Dendritic cell treated with granulocyte-macrophage colony-stimulating factor and Interleukin-4, amounts not matched to agents 40 ng/mL and 50 ng/mL, for 4 days (primary cell): Measurements from ENCODE around the gene COL17A1.

Experiments
- H3K27ac Mint-ChIP-seq: one replicate; pipeline ENCODE4 v1.8.0; 2022; ENCODE audit warnings: mild to moderate bottlenecking, mixed read lengths
- H3K27me3 Mint-ChIP-seq: one replicate; pipeline ENCODE4 v1.8.0; 2022; ENCODE audit warnings: mild to moderate bottlenecking, mixed read lengths
- H3K36me3 Mint-ChIP-seq: one replicate; pipeline ENCODE4 v1.8.0; 2022; ENCODE audit warnings: low read depth, mixed read lengths
- H3K4me1 Mint-ChIP-seq: one replicate; pipeline ENCODE4 v1.8.0; 2022; ENCODE audit warnings: low read depth, mixed read lengths
- H3K4me3 Mint-ChIP-seq: one replicate; pipeline ENCODE4 v1.8.0; 2022; ENCODE audit warnings: mild to moderate bottlenecking, moderate library complexity, mixed read lengths
- H3K9me3 Mint-ChIP-seq: one replicate; pipeline ENCODE4 v1.8.0; 2022; ENCODE audit warnings: mixed read lengths
- intact Hi-C: fragments of 100-400 bp; cut with micrococcal nuclease; formaldehyde crosslinking; loops from one replicate; pipeline ENCODE4 v1.15.0; 2022

The COL17A1 gene

DNA sequence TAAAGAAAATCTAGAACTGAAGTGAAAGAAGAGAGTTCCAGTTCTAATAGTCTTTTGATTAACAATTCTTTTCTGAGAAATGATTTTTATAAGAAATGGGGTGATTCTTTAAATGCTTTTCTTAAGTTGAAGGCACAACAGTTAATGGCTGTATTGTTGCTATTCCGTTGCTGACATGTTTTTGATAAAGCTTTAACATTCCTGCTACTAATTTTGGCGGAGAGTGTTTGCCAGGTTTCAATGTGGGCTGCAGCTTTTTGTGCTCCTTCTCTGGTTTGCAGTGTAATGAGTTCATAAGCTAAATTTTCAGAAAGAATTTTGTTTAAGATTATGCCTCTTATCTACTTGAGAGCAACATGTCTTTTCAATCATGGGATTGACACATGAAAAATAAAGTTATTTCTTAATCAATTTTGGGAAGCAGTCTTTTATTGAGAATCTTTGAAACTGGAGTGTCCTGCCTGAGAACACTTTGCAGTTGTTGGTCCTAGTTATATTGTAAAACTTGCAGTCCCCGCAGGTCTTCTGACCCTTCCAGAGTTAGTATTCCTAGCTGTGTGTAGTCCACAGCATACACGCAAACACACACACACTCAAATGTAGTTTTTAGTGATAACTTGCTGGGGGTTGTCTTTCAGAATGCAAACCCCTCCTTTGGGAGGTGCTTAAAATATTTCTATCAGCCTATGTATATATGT, 56.7 kb downstream of the COL17A1 start:
- intact Hi-C loops, result loop anchor here (10.0 kb wide), 1 partner anchor 96 kb away; the partner anchor contains the start of gene SFR1
- Mint-ChIP-seq H3K36me3 (peaks cover 58% of the 10 kb centered on the region), H3K4me3 (no peak overlapping the region), H3K27ac (no peak overlapping the region), H3K4me1 (no peaks in the 10 kb centered on the region), H3K27me3 (no peaks in the 10 kb centered on the region), H3K9me3 (no peaks in the 10 kb centered on the region)

- no peaks in the 10 kb centered on the region for H3K9me3 Mint-ChIP-seq
- no peak overlapping the region for H3K27ac Mint-ChIP-seq
- H3K36me3 Mint-ChIP-seq, result peaks cover 62% of the 10 kb centered on the region
- intact Hi-C loops, result loop anchor here (10.0 kb wide), 1 partner anchor 97 kb away; the partner anchor contains the start of gene SFR1
- no peaks in the 10 kb centered on the region for H3K4me1 Mint-ChIP-seq
- H3K4me3 Mint-ChIP-seq, result no peak overlapping the region
- no peaks in the 10 kb centered on the region for H3K27me3 Mint-ChIP-seq
Measured at GRCh38 chr10:104028146-104028545, 57.5 kb downstream of the COL17A1 start.

GRCh38 chr10:104026762-104027161, 58.9 kb downstream of the COL17A1 start:
- H3K4me1 Mint-ChIP-seq, result no peaks in the 10 kb centered on the region
- H3K27me3 Mint-ChIP-seq, result no peaks in the 10 kb centered on the region
- H3K9me3 Mint-ChIP-seq, result no peaks in the 10 kb centered on the region
- intact Hi-C loops, result loop anchor here (10.0 kb wide), 1 partner anchor 98 kb away; the partner anchor contains the start of gene SFR1
- H3K36me3 Mint-ChIP-seq, result peaks cover 63% of the 10 kb centered on the region
- H3K27ac Mint-ChIP-seq, result no peak overlapping the region
- no peak overlapping the region for H3K4me3 Mint-ChIP-seq

DNA sequence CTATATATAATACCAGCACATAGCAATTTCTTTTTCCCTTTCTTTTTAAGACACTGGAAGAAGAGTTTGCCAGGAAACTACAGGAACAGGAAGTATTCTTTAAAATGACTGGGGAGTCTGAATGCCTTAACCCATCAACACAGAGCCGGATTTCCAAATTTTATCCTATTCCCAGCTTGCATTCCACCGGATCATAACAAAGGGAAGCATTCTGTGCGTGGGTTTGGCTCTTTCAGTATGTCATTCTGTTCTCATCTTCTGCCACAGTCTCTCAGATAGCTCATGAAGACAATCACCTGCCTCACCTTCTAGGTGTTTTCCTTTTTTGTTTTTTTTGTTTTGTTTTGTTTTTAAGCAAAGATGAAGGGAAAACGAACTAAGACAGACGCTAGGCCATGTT, 60.2 kb downstream of the COL17A1 start:
- H3K4me3 Mint-ChIP-seq, result no peak overlapping the region
- H3K27me3 Mint-ChIP-seq, result no peaks in the 10 kb centered on the region
- intact Hi-C loops, result loop anchor here (10.0 kb wide), 1 partner anchor 99 kb away; the partner anchor contains the start of gene SFR1
- no peak overlapping the region for H3K27ac Mint-ChIP-seq
- H3K4me1 Mint-ChIP-seq, result no peaks in the 10 kb centered on the region
- H3K36me3 Mint-ChIP-seq, result peaks cover 66% of the 10 kb centered on the region
- H3K9me3 Mint-ChIP-seq, result no peaks in the 10 kb centered on the region

DNA sequence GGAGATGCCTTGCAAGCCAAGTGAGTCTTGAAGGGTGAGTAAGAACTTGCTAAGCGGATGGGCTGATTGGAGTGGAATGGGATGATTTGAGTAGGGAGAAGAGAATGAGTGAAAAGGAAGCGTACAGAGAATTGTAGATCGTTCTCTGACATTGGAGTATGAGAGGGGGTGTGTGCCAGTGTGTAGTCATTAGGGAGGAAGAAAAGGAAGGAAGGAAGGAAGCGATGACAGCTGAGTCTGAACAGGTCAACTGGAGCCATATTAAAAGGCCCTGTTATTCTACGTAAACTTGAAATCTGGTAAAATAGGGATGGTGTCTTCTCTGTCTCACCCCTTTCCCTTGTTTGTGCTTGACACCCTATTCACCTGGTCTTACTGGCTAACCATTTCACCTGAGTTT, 63.7 kb downstream of the COL17A1 start:
- intact Hi-C loops, result loop anchor here (10.0 kb wide), 1 partner anchor 103 kb away; the partner anchor contains the start of gene SFR1
- H3K36me3 Mint-ChIP-seq, result peaks cover 69% of the 10 kb centered on the region
- no peaks in the 10 kb centered on the region for H3K9me3 Mint-ChIP-seq
- no peak overlapping the region for H3K27ac Mint-ChIP-seq
- H3K4me1 Mint-ChIP-seq, result no peaks in the 10 kb centered on the region
- no peak overlapping the region for H3K4me3 Mint-ChIP-seq
- no peaks in the 10 kb centered on the region for H3K27me3 Mint-ChIP-seq

DNA sequence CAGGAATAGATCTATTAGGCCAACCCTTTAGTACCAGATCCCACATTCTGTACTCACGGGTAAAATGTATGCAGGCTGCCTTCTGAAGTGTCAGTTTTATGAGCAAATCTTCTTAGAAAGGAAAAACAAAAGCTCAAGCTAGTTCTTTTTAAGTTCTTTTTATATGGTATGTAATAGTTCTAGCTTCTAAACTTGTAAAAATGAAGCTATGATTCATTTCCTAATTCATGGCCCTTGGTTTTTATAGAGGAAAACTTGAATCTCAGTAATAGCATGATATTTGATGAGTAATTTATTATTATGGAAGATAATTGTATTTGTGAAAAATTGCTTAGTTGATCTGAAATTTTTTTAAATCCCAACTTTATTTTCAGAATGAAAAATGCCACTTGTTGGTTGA, 64.4 kb downstream of the COL17A1 start:
- no peaks in the 10 kb centered on the region for H3K9me3 Mint-ChIP-seq
- intact Hi-C loops, result loop anchor here (10.0 kb wide), 1 partner anchor 104 kb away; the partner anchor contains the start of gene SFR1
- H3K4me1 Mint-ChIP-seq, result no peaks in the 10 kb centered on the region
- H3K27ac Mint-ChIP-seq, result no peak overlapping the region
- H3K27me3 Mint-ChIP-seq, result no peaks in the 10 kb centered on the region
- H3K4me3 Mint-ChIP-seq, result no peak overlapping the region
- peaks cover 70% of the 10 kb centered on the region for H3K36me3 Mint-ChIP-seq

DNA sequence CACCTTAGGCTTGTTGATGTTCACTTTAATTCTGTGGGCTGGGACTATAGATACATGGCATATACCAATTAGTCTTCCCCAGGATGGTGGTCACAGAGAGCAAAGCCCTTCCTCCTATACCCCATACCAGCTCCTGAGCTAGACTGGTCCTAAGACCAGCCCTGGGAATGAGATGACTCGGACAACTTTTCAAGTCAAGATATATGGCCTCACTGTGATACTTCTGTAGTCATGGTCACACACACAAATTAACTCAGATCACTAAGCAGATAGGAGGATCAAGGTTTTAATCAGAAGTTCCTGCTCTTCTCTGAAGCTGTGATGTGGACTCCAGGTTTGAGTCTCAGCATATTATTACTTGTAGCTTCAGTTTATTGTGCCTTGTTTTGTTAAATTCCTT, 65.7 kb downstream of the COL17A1 start:
- Mint-ChIP-seq H3K9me3 (no peaks in the 10 kb centered on the region), H3K4me1 (no peaks in the 10 kb centered on the region), H3K27ac (no peak overlapping the region), H3K4me3 (no peak overlapping the region), H3K27me3 (no peaks in the 10 kb centered on the region), H3K36me3 (peaks cover 78% of the 10 kb centered on the region)
- intact Hi-C loops, result loop anchor here (10.0 kb wide), 1 partner anchor 105 kb away; the partner anchor contains the start of gene SFR1

DNA sequence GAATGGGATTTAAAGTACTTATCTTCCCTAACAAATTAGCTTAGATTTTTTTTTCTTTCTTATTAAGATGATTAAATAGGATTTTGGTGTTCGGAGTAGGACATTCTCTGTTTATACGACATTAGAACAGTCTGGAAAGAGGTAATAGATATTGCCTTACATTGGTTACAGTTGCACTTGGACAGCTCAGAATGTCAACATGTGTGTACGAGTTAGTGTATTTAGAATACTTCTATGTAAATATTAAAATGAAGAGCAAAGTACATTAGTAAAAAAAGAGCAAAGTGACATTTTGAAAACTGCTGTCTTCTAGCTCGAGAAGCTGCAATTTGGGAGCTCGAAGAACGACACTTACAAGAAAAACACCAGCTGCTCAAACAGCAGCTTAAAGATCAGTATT, 67.2 kb downstream of the COL17A1 start:
- H3K4me1 Mint-ChIP-seq, result no peaks in the 10 kb centered on the region
- H3K9me3 Mint-ChIP-seq, result no peaks in the 10 kb centered on the region
- intact Hi-C loops, result no loop called here
- peaks cover 66% of the 10 kb centered on the region for H3K36me3 Mint-ChIP-seq
- no peaks in the 10 kb centered on the region for H3K27me3 Mint-ChIP-seq
- H3K4me3 Mint-ChIP-seq, result no peak overlapping the region
- no peak overlapping the region for H3K27ac Mint-ChIP-seq

GRCh38 chr10:104016661-104017060, 69.0 kb downstream of the COL17A1 start:
- H3K4me1 Mint-ChIP-seq, result no peaks in the 10 kb centered on the region
- no peak overlapping the region for H3K4me3 Mint-ChIP-seq
- H3K27ac Mint-ChIP-seq, result no peak overlapping the region
- H3K27me3 Mint-ChIP-seq, result no peaks in the 10 kb centered on the region
- H3K9me3 Mint-ChIP-seq, result no peaks in the 10 kb centered on the region
- H3K36me3 Mint-ChIP-seq, result peaks cover 56% of the 10 kb centered on the region
- intact Hi-C loops, result no loop called here

- no peaks in the 10 kb centered on the region for H3K27me3 Mint-ChIP-seq
- H3K27ac Mint-ChIP-seq, result no peak overlapping the region
- H3K4me3 Mint-ChIP-seq, result no peak overlapping the region
- H3K4me1 Mint-ChIP-seq, result no peaks in the 10 kb centered on the region
- intact Hi-C loops, result no loop called here
- H3K36me3 Mint-ChIP-seq, result peaks cover 48% of the 10 kb centered on the region
- H3K9me3 Mint-ChIP-seq, result no peaks in the 10 kb centered on the region
Measured at GRCh38 chr10:104014176-104014575, 71.5 kb downstream of the COL17A1 start.

DNA sequence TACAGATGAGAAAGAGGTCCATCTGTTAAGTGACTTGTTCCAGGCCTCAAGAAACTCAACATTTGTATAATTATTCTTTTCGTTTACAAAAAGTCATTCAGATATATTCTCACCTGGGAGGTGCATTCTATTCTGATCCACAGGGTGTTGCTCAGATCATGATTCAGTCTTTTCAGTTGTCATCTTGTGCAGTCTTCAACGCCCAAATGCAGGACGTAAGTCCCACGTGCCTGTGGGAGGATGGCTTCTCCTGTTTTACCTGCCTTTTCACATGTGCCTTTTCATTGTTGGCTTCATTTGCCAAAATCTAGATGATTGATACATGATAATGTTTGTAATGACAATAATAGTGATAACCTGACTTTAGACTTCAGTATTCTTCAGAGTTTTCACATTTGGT, 72.2 kb downstream of the COL17A1 start:
- H3K36me3 Mint-ChIP-seq, result peaks cover 41% of the 10 kb centered on the region
- H3K9me3 Mint-ChIP-seq, result no peaks in the 10 kb centered on the region
- no peaks in the 10 kb centered on the region for H3K4me1 Mint-ChIP-seq
- intact Hi-C loops, result no loop called here
- no peak overlapping the region for H3K4me3 Mint-ChIP-seq
- H3K27ac Mint-ChIP-seq, result no peak overlapping the region
- H3K27me3 Mint-ChIP-seq, result no peaks in the 10 kb centered on the region

DNA sequence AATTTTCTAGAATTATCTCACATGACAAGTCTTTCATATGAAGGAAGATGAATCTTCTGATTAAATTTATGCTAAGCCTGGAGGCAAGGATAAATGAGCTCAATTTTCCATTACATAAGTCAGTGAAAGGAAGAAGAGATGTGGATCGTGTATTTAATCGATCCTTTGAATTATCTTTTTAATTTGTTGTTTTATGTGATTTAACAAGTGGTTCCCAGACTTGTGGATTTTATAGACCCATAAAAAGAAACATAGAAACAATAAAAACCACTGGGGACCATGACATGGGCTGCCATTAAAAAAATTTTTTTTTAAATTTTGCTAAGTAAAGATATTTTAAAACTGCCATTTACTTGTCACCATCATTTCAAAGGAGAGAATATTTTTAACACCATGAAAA, 73.8 kb downstream of the COL17A1 start:
- Mint-ChIP-seq H3K27me3 (no peaks in the 10 kb centered on the region), H3K4me3 (no peak overlapping the region), H3K36me3 (peaks cover 45% of the 10 kb centered on the region), H3K4me1 (no peaks in the 10 kb centered on the region), H3K27ac (no peak overlapping the region), H3K9me3 (no peaks in the 10 kb centered on the region)
- intact Hi-C loops, result no loop called here

- Mint-ChIP-seq H3K27me3 (no peaks in the 10 kb centered on the region), H3K4me1 (peaks cover 11% of the 10 kb centered on the region), H3K27ac (no peak overlapping the region), H3K9me3 (no peaks in the 10 kb centered on the region), H3K36me3 (peaks cover 75% of the 10 kb centered on the region), H3K4me3 (no peak overlapping the region)
- intact Hi-C loops, result no loop called here
Measured at GRCh38 chr10:104005172-104005863, 80.4 kb downstream of the COL17A1 start.

- Mint-ChIP-seq H3K9me3 (no peaks in the 10 kb centered on the region), H3K36me3 (peaks cover 75% of the 10 kb centered on the region), H3K4me3 (no peak overlapping the region), H3K27ac (no peak overlapping the region), H3K27me3 (no peaks in the 10 kb centered on the region), H3K4me1 (peaks cover 11% of the 10 kb centered on the region)
- intact Hi-C loops, result no loop called here
Measured at GRCh38 chr10:104002911-104003310, 82.8 kb downstream of the COL17A1 start.
